Thymus (tissue), 11 donors: ENCODE measurements around the gene EGFR. TPM values are rescaled to one million over a fixed set of nuclear protein-coding genes. Genes with fewer than 3 reads are reported as not detected.

ENCODE experiments used
- DNase-seq, 9 donors: peaks; one replicate each; pipeline ENCODE4 v3.0.0-alpha.2; 2013; ENCODE audit warnings: low spot score in 9 of 9, low read depth in 6 of 9, missing footprints in 1 of 9
- H3K27ac ChIP-seq, 2 donors: one replicate each; pipeline ENCODE4 v1.5.1; 2013; ENCODE audit warnings: control low read depth in 1 of 2, low read depth in 1 of 2, low read length in 1 of 2, mild to moderate bottlenecking in 1 of 2, moderate library complexity in 1 of 2
- H3K27me3 ChIP-seq, 2 donors: one replicate each; pipeline ENCODE4 v1.5.1; 2013; ENCODE audit warnings: low read length in 1 of 2; ENCODE audit not compliant: control insufficient read depth in 2 of 2, insufficient read depth in 1 of 2
- H3K36me3 ChIP-seq, 2 donors: one replicate each; pipeline ENCODE4 v1.5.1; 2013; ENCODE audit warnings: low read length in 1 of 2, mild to moderate bottlenecking in 1 of 2, moderate library complexity in 1 of 2; ENCODE audit not compliant: control insufficient read depth in 2 of 2, insufficient read depth in 2 of 2
- H3K4me1 ChIP-seq, 2 donors: one replicate each; pipeline ENCODE4 v1.5.1; 2013; ENCODE audit warnings: low read length in 2 of 2; ENCODE audit not compliant: control insufficient read depth in 2 of 2, insufficient read depth in 2 of 2
- H3K4me3 ChIP-seq, 2 donors: one replicate each; pipeline ENCODE4 v1.5.1; 2013; ENCODE audit warnings: low read length in 2 of 2, control low read depth in 1 of 2, mild to moderate bottlenecking in 1 of 2
- H3K9me3 ChIP-seq, 2 donors: one replicate each; pipeline ENCODE4 v1.5.1; 2013; ENCODE audit warnings: low read length in 1 of 2, mild to moderate bottlenecking in 1 of 2; ENCODE audit not compliant: control insufficient read depth in 2 of 2, insufficient read depth in 1 of 2
- WGBS: extraction: QIAGEN DNeasy Blood & Tissue Kit; methylation state at CpG from one replicate; pipeline ENCODE4 v1.1.7; 2013; 5-methylcytosine and 5-hydroxymethylcytosine counted together
- polyA plus RNA-seq: library from polyadenylated mRNA; stranded (reverse); fragments of 200-250 nt; gene quantifications from one replicate; pipeline ENCODE4 v1.2.3, GENCODE V29; 2013
- total RNA-seq: library from RNA; stranded (reverse); fragments of 120-200 nt; gene quantifications from one replicate; pipeline ENCODE4 v1.2.4, GENCODE V29; 2013
- donor health status: healthy.

EGFR gene
- total and polyA plus RNA-seq, 2 donors: 14.2 to 19.5 TPM

- Histone ChIP-seq H3K36me3 (no peaks in the 10 kb centered on the region), H3K27me3 (no peaks in the 10 kb centered on the region), H3K27ac (no peak overlapping the region), H3K9me3 (no peaks in the 10 kb centered on the region), H3K4me1 (peaks cover 0 to 2% of the 10 kb centered on the region in 2 donors), H3K4me3 (no peak overlapping the region)
- 89% methylated on average over 5 of the region's 5 CpGs for WGBS
- DNase-seq: no peak
Observed at GRCh38 chr7:55063633-55064032, 44.8 kb downstream of the EGFR start.

- no peaks in the 10 kb centered on the region for H3K27me3 ChIP-seq
- no peaks in the 10 kb centered on the region for H3K36me3 ChIP-seq
- peaks cover 0 to 2% of the 10 kb centered on the region in 2 donors for H3K4me1 ChIP-seq
- DNase-seq: no peak
- peak overlapping the region in 1 of 2 donors; percentile 55 for H3K27ac ChIP-seq
- no peaks in the 10 kb centered on the region for H3K9me3 ChIP-seq
- 81% methylated on average over 4 of the region's 4 CpGs for WGBS
- H3K4me3 ChIP-seq: no peak overlapping the region
Observed at GRCh38 chr7:55065079-55065478, 46.3 kb downstream of the EGFR start.

- Histone ChIP-seq H3K4me3 (no peak overlapping the region), H3K4me1 (peaks cover 0 to 2% of the 10 kb centered on the region in 2 donors)
- WGBS: 75% methylated on average over 10 of the region's 10 CpGs
Observed at GRCh38 chr7:55065511-55066229, 46.9 kb downstream of the EGFR start.

GRCh38 chr7:55066524-55066923 is 47.7 kb downstream of the EGFR start:
- 63% methylated on average over 7 of the region's 7 CpGs for WGBS
- Histone ChIP-seq H3K27ac (peak overlapping the region in 1 of 2 donors; percentile 43), H3K27me3 (no peaks in the 10 kb centered on the region), H3K4me1 (peaks cover 0 to 2% of the 10 kb centered on the region in 2 donors), H3K9me3 (no peaks in the 10 kb centered on the region), H3K4me3 (no peak overlapping the region), H3K36me3 (no peaks in the 10 kb centered on the region)
- DNase-seq: no peak

More at GRCh38 chr7:55065511-55066229, 46.9 kb downstream of the EGFR start:
- no peaks in the 10 kb centered on the region for H3K36me3 ChIP-seq
- H3K27me3 ChIP-seq: no peaks in the 10 kb centered on the region
- no peak for DNase-seq
- H3K9me3 ChIP-seq: no peaks in the 10 kb centered on the region
- H3K27ac ChIP-seq: peak overlapping the region; percentile 55 to 56

- H3K36me3 ChIP-seq: no peaks in the 10 kb centered on the region
- no peaks in the 10 kb centered on the region for H3K9me3 ChIP-seq
- 80% methylated on average over 6 of the region's 6 CpGs for WGBS
- peaks cover 0 to 2% of the 10 kb centered on the region in 2 donors for H3K4me1 ChIP-seq
- no peaks in the 10 kb centered on the region for H3K27me3 ChIP-seq
- no peak overlapping the region for H3K4me3 ChIP-seq
- no peak for DNase-seq
- peak overlapping the region in 1 of 2 donors; percentile 43 for H3K27ac ChIP-seq
Observed at GRCh38 chr7:55066938-55067337, 48.1 kb downstream of the EGFR start.

- no peak for DNase-seq
- peaks cover 0 to 2% of the 10 kb centered on the region in 2 donors for H3K4me1 ChIP-seq
- H3K27me3 ChIP-seq: no peaks in the 10 kb centered on the region
- H3K36me3 ChIP-seq: no peaks in the 10 kb centered on the region
- H3K4me3 ChIP-seq: no peak overlapping the region
- 97% methylated on average over 14 of the region's 14 CpGs for WGBS
- H3K27ac ChIP-seq: no peak overlapping the region
- H3K9me3 ChIP-seq: no peaks in the 10 kb centered on the region
Observed at GRCh38 chr7:55067748-55068147, 48.9 kb downstream of the EGFR start.

GRCh38 chr7:55069271-55069792 is 50.5 kb downstream of the EGFR start:
- WGBS: 82% methylated on average over 5 of the region's 5 CpGs
- no peak overlapping the region for H3K27ac ChIP-seq
- peaks cover 0 to 2% of the 10 kb centered on the region in 2 donors for H3K4me1 ChIP-seq

GRCh38 chr7:55070271-55070743 is 51.5 kb downstream of the EGFR start:
- 96% methylated on average over 9 of the region's 9 CpGs for WGBS
- Histone ChIP-seq H3K36me3 (no peaks in the 10 kb centered on the region), H3K4me1 (peaks cover 0 to 2% of the 10 kb centered on the region in 2 donors), H3K9me3 (no peaks in the 10 kb centered on the region), H3K4me3 (no peak overlapping the region), H3K27me3 (no peaks in the 10 kb centered on the region), H3K27ac (no peak overlapping the region)
- no peak for DNase-seq

More at GRCh38 chr7:55069271-55069792, 50.5 kb downstream of the EGFR start:
- Histone ChIP-seq H3K4me3 (no peak overlapping the region), H3K27me3 (no peaks in the 10 kb centered on the region), H3K36me3 (no peaks in the 10 kb centered on the region), H3K9me3 (no peaks in the 10 kb centered on the region)
- no peak for DNase-seq

GRCh38 chr7:55070854-55071253 is 52.0 kb downstream of the EGFR start:
- Histone ChIP-seq H3K27ac (no peak overlapping the region), H3K27me3 (no peaks in the 10 kb centered on the region), H3K36me3 (no peaks in the 10 kb centered on the region), H3K9me3 (no peaks in the 10 kb centered on the region), H3K4me3 (no peak overlapping the region), H3K4me1 (peaks cover 0 to 2% of the 10 kb centered on the region in 2 donors)
- 89% methylated on average over 8 of the region's 8 CpGs for WGBS
- DNase-seq: no peak
